Loucy (cell line): ENCODE data around the gene NUDT2.
A peak's percentile ranks its signal among the peaks of the same experiment; 100 is the strongest.

Experiments used
- H2AFZ ChIP-seq: fragments of 200-600 bp; sonication (generic); 2 replicates; pipeline ENCODE4 v1.6.0; 2016; ENCODE audit warnings: antibody characterized with exemption, mild to moderate bottlenecking, low read length, moderate library complexity
- H3F3A ChIP-seq: fragments of 200-600 bp; 2 replicates; pipeline ENCODE4 v1.6.0; 2016; ENCODE audit warnings: antibody characterized with exemption, low read depth, mild to moderate bottlenecking
- H3K27me3 ChIP-seq: fragments of 200-600 bp; sonication (generic); 2 replicates; pipeline ENCODE4 v1.6.1; 2014; ENCODE audit warnings: low read length, mild to moderate bottlenecking; ENCODE audit not compliant: insufficient read depth, poor library complexity, severe bottlenecking
- H3K36me3 ChIP-seq: fragments of 200-600 bp; sonication (generic); 2 replicates; pipeline ENCODE4 v1.6.1; 2016; ENCODE audit warnings: low read length; ENCODE audit not compliant: insufficient read depth
- H3K4me1 ChIP-seq: fragments of 200-600 bp; sonication (generic); 2 replicates; pipeline ENCODE4 v1.5.1; 2014; ENCODE audit warnings: low read length, mild to moderate bottlenecking; ENCODE audit not compliant: insufficient read depth, poor library complexity, severe bottlenecking
- H3K4me2 ChIP-seq: fragments of 200-600 bp; sonication (generic); 2 replicates; pipeline ENCODE4 v1.6.0; 2014; ENCODE audit warnings: antibody characterized with exemption, low read length, low read depth, mild to moderate bottlenecking; ENCODE audit not compliant: poor library complexity, severe bottlenecking
- H3K4me3 ChIP-seq: fragments of 200-600 bp; sonication (generic); 2 replicates; pipeline ENCODE4 v1.5.1; 2014; ENCODE audit warnings: low read length, mild to moderate bottlenecking, mixed read lengths; ENCODE audit not compliant: poor library complexity, severe bottlenecking
- H3K79me2 ChIP-seq: fragments of 200-600 bp; sonication (generic); 2 replicates; pipeline ENCODE4 v1.6.1; 2014; ENCODE audit warnings: low read length; ENCODE audit not compliant: insufficient read depth
- H3K9ac ChIP-seq: fragments of 200-600 bp; sonication (generic); 2 replicates; pipeline ENCODE4 v1.6.0; 2014; ENCODE audit warnings: mild to moderate bottlenecking, low read depth, low read length, moderate library complexity; ENCODE audit not compliant: poor library complexity, severe bottlenecking
- H3K9me2 ChIP-seq: fragments of 200-600 bp; sonication (generic); replicated peaks from 2 replicates; pipeline ENCODE4 v1.6.1; 2016; ENCODE audit warnings: low read depth, low read length, mixed read lengths
- H3K9me3 ChIP-seq: fragments of 200-600 bp; sonication (generic); 2 replicates; pipeline ENCODE4 v1.6.1; 2014; ENCODE audit warnings: mild to moderate bottlenecking, antibody characterized with exemption, low read length, low read depth; ENCODE audit not compliant: insufficient read depth
- H4K20me1 ChIP-seq: fragments of 200-600 bp; sonication (generic); 2 replicates; pipeline ENCODE4 v1.6.0; 2014; ENCODE audit warnings: antibody characterized with exemption, low read length, mild to moderate bottlenecking; ENCODE audit not compliant: insufficient read depth, poor library complexity, severe bottlenecking
- CTCF ChIP-seq: fragments of 200-600 bp; sonication (generic); conservative IDR thresholded peaks from 2 replicates; pipeline ENCODE4 v1.5.1; 2014; ENCODE audit warnings: mild to moderate bottlenecking, antibody characterized with exemption, low read length
- EZH2phosphoT487 ChIP-seq: fragments of 200-600 bp; IDR thresholded peaks from 2 replicates; pipeline ENCODE4 v1.6.1; 2018; ENCODE audit warnings: antibody characterized with exemption, mild to moderate bottlenecking, moderate library complexity, borderline replicate concordance

Gene NUDT2

GRCh38 chr9:34379334-34380033 is 50.1 kb downstream of the NUDT2 start:
- no peaks in the 10 kb centered on the region for H3K27me3 ChIP-seq
- H3K4me1 ChIP-seq: peaks cover 25% of the 10 kb centered on the region
- peak overlapping the region; percentile 71 for H3K4me2 ChIP-seq
- no peaks in the 10 kb centered on the region for H3F3A ChIP-seq
- no peaks in the 10 kb centered on the region for H3K79me2 ChIP-seq
- H3K4me3 ChIP-seq: peak overlapping the region; percentile 72
- TF ChIP-seq EZH2phosphoT487 (no peak), CTCF (peak; percentile 99)
- H3K36me3 ChIP-seq: no peaks in the 10 kb centered on the region
- peak overlapping the region; percentile 57 for H3K9ac ChIP-seq
- H3K9me2 ChIP-seq: no peaks in the 10 kb centered on the region
- no peaks in the 10 kb centered on the region for H3K9me3 ChIP-seq
- H2AFZ ChIP-seq: peak overlapping the region; percentile 96
- H4K20me1 ChIP-seq: no peaks in the 10 kb centered on the region

GRCh38 chr9:34380034-34380510 is 50.7 kb downstream of the NUDT2 start:
- TF ChIP-seq EZH2phosphoT487 (no peak), CTCF (no peak)
- Histone ChIP-seq H4K20me1 (no peaks in the 10 kb centered on the region), H3K27me3 (no peaks in the 10 kb centered on the region), H3K79me2 (no peaks in the 10 kb centered on the region), H3K4me1 (peaks cover 25% of the 10 kb centered on the region), H3K4me2 (peak overlapping the region; percentile 71), H3K9me2 (no peaks in the 10 kb centered on the region), H3K9me3 (no peaks in the 10 kb centered on the region), H3K4me3 (peak overlapping the region; percentile 72), H3F3A (no peaks in the 10 kb centered on the region), H3K36me3 (no peaks in the 10 kb centered on the region), H2AFZ (peak overlapping the region; percentile 96), H3K9ac (peak overlapping the region; percentile 57)

- H3K36me3 ChIP-seq: no peaks in the 10 kb centered on the region
- H3K27me3 ChIP-seq: no peaks in the 10 kb centered on the region
- H3K9me3 ChIP-seq: no peaks in the 10 kb centered on the region
- peak overlapping the region; percentile 57 for H3K9ac ChIP-seq
- H3F3A ChIP-seq: no peaks in the 10 kb centered on the region
- TF ChIP-seq EZH2phosphoT487: no peak
- no peak for TF ChIP-seq CTCF
- H3K4me3 ChIP-seq: peak overlapping the region; percentile 72
- H3K79me2 ChIP-seq: no peaks in the 10 kb centered on the region
- no peaks in the 10 kb centered on the region for H4K20me1 ChIP-seq
- H3K4me2 ChIP-seq: peak overlapping the region; percentile 71
- peak overlapping the region; percentile 96 for H2AFZ ChIP-seq
- H3K9me2 ChIP-seq: no peaks in the 10 kb centered on the region
- H3K4me1 ChIP-seq: peaks cover 18% of the 10 kb centered on the region
Observed at GRCh38 chr9:34380511-34381315, 51.3 kb downstream of the NUDT2 start.
